HepG2 (cell line): ENCODE data around the gene PRRT1. TPM values are rescaled to one million over a fixed set of nuclear protein-coding genes. Genes with fewer than 3 reads are reported as not detected.

ENCODE experiments used
- CBX2 ChIP-seq, 2 experiments: fragments of 200-600 bp in 1 of 2; sonication (generic); formaldehyde crosslinking in 1 of 2; IDR thresholded peaks; 2 replicates each; pipeline versions ENCODE4 v1.7.0 to v1.8.1; 2018 to 2022; ENCODE audit warnings: low read depth in 2 of 2, low read length in 1 of 2, mild to moderate bottlenecking in 1 of 2, missing genetic modification reagents in 1 of 2
- EEA1 ChIP-seq: sonication (generic); formaldehyde crosslinking; IDR thresholded peaks from 2 replicates; pipeline ENCODE4 v1.5.1; 2020; ENCODE audit warnings: mild to moderate bottlenecking, missing genetic modification reagents, borderline replicate concordance
- GLI4 ChIP-seq: sonication (generic); formaldehyde crosslinking; IDR thresholded peaks from 2 replicates; pipeline ENCODE4 v1.5.1; 2020; ENCODE audit warnings: missing genetic modification reagents, mild to moderate bottlenecking, moderate library complexity, borderline replicate concordance
- KDM2A ChIP-seq: sonication (generic); formaldehyde crosslinking; IDR thresholded peaks from 2 replicates; pipeline ENCODE4 v1.4.0; 2020; ENCODE audit warnings: low read depth, missing genetic modification reagents, borderline replicate concordance
- MLLT10 ChIP-seq: sonication (generic); formaldehyde crosslinking; IDR thresholded peaks from 2 replicates; pipeline ENCODE4 v1.4.0; 2020; ENCODE audit warnings: missing genetic modification reagents
- MNT ChIP-seq: fragments of 450-650 bp; IDR thresholded peaks from 2 replicates; pipeline ENCODE4 v1.6.1; 2016
- PAX8 ChIP-seq: sonication (generic); formaldehyde crosslinking; IDR thresholded peaks from 2 replicates; pipeline ENCODE4 v1.8.0; 2022; ENCODE audit warnings: mild to moderate bottlenecking, missing genetic modification reagents, borderline replicate concordance
- PLSCR1 ChIP-seq: sonication (generic); formaldehyde crosslinking; IDR thresholded peaks from 2 replicates; pipeline ENCODE4 v1.5.0; 2020; ENCODE audit warnings: missing genetic modification reagents, mild to moderate bottlenecking, borderline replicate concordance
- PTBP1 ChIP-seq: fragments of 200-400 bp; formaldehyde crosslinking; IDR thresholded peaks from 2 replicates; pipeline ENCODE4 v1.6.1; 2018; ENCODE audit warnings: low read length, low read depth; ENCODE audit not compliant: poor library complexity, severe bottlenecking
- TOPORS ChIP-seq: sonication (generic); formaldehyde crosslinking; IDR thresholded peaks from 2 replicates; pipeline ENCODE4 v1.8.0; 2023; ENCODE audit warnings: mild to moderate bottlenecking, missing genetic modification reagents
- UBTF ChIP-seq: sonication (generic); formaldehyde crosslinking; IDR thresholded peaks from 2 replicates; pipeline ENCODE4 v1.4.0; 2020; ENCODE audit warnings: mild to moderate bottlenecking, missing genetic modification reagents
- ZKSCAN5 ChIP-seq: sonication (generic); formaldehyde crosslinking; IDR thresholded peaks from 2 replicates; pipeline ENCODE4 v1.5.1; 2020; ENCODE audit warnings: mild to moderate bottlenecking, missing genetic modification reagents
- ZMAT3 ChIP-seq: sonication (generic); formaldehyde crosslinking; conservative IDR thresholded peaks from 2 replicates; pipeline ENCODE4 v1.7.0; 2021; ENCODE audit warnings: missing genetic modification reagents
- ZNF101 ChIP-seq: sonication (generic); formaldehyde crosslinking; IDR thresholded peaks from 2 replicates; pipeline ENCODE4 v1.4.0; 2020; ENCODE audit warnings: mild to moderate bottlenecking, low read depth, missing genetic modification reagents, borderline replicate concordance
- ZNF124 ChIP-seq: sonication (generic); formaldehyde crosslinking; IDR thresholded peaks from 2 replicates; pipeline ENCODE4 v1.4.0; 2020; ENCODE audit warnings: missing genetic modification reagents
- ZNF577 ChIP-seq: sonication (generic); formaldehyde crosslinking; IDR thresholded peaks from 2 replicates; pipeline ENCODE4 v1.4.0; 2020; ENCODE audit warnings: mild to moderate bottlenecking, low read depth, missing genetic modification reagents, borderline replicate concordance
- ZNF773 ChIP-seq: sonication (generic); formaldehyde crosslinking; IDR thresholded peaks from 2 replicates; pipeline ENCODE4 v1.4.0; 2020; ENCODE audit warnings: missing genetic modification reagents, borderline replicate concordance
- polyA plus RNA-seq, 8 experiments: library from polyadenylated mRNA; depleted of rRNA in 3 of 8; stranded (reverse) in 7 of 8; unstranded in 1 of 8; fragments of >200 nt; fragmentation: Illumina TruSeq in 4 of 8; extraction: Trizol in 4 of 8; gene quantifications; 2 replicates each; pipeline versions ENCODE4 v1.2.1 to v1.2.3, GENCODE V29; 2011 to 2016; ENCODE audit warnings: low read depth in 4 of 8, missing spikeins in 1 of 8, mixed read lengths in 1 of 8; ENCODE audit not compliant: insufficient read depth in 1 of 8
- total RNA-seq, 5 experiments: library from RNA; depleted of rRNA; stranded (reverse); fragments of >200 nt; fragmentation: Illumina TruSeq; extraction: Trizol; gene quantifications; 2 replicates each; pipeline ENCODE4 v1.2.3, GENCODE V29; 2016; ENCODE audit warnings: low read depth in 1 of 5
- TF ChIP-seq, protein P1 (sequence below): sonication (generic); formaldehyde crosslinking; IDR thresholded peaks from 2 replicates; pipeline ENCODE4 v1.4.0; 2020; ENCODE audit warnings: mild to moderate bottlenecking, low read depth, missing genetic modification reagents
- TF ChIP-seq, protein P2 (sequence below): sonication (generic); formaldehyde crosslinking; IDR thresholded peaks from 2 replicates; pipeline ENCODE4 v1.4.0; 2020; ENCODE audit warnings: missing genetic modification reagents

Gene PRRT1
- total and polyA plus RNA-seq, 2 of the 13 experiments (the other 11 are each of a cell fraction or from before 2014, with no cell fraction given): 0.64 to 1.4 TPM

GRCh38 chr6:32153564-32154513, 2.1 kb upstream of the PRRT1 start, which contains the start of gene PPT2 (continued):
- TF ChIP-seq UBTF (no peak; the same call in 1 of the 2 replicates), ZNF577 (CRISPR knock-in tag) (no peak), CBX2 (IDR thresholded peaks at IDR 0.05; ENCODE audit: low read depth, low read length) (no peak), CBX2 (CRISPR knock-in tag; IDR thresholded peaks at IDR 0.05; ENCODE audit: low read depth) (no peak), GLI4 (CRISPR knock-in tag) (peak; percentile 84; the same call in 1 of the 2 replicates), PLSCR1 (CRISPR knock-in tag) (no peak), MLLT10 (CRISPR knock-in tag) (no peak), KDM2A (CRISPR knock-in tag) (peak; percentile 58; the same call in 1 of the 2 replicates), ZNF101 (CRISPR knock-in tag) (peak; percentile 71; the same call in 1 of the 2 replicates), PAX8 (CRISPR knock-in tag) (no peak), ZNF773 (CRISPR knock-in tag) (peak; percentile 76), ZKSCAN5 (CRISPR knock-in tag) (no peak), EEA1 (CRISPR knock-in tag) (no peak; the same call in 1 of the 2 replicates), ZNF124 (peak; percentile 22; the same call in 1 of the 2 replicates), MNT (peak; percentile 45; the same call in 1 of the 2 replicates), ZMAT3 (CRISPR knock-in tag) (peak; percentile 31; the same call in 1 of the 2 replicates), PTBP1 (no peak), TOPORS (CRISPR knock-in tag) (peak; percentile 71; the same call in 1 of the 2 replicates)
- TF ChIP-seq, protein P1, sequence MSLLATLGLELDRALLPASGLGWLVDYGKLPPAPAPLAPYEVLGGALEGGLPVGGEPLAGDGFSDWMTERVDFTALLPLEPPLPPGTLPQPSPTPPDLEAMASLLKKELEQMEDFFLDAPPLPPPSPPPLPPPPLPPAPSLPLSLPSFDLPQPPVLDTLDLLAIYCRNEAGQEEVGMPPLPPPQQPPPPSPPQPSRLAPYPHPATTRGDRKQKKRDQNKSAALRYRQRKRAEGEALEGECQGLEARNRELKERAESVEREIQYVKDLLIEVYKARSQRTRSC (CRISPR knock-in tag): no peak
- TF ChIP-seq, protein P2, sequence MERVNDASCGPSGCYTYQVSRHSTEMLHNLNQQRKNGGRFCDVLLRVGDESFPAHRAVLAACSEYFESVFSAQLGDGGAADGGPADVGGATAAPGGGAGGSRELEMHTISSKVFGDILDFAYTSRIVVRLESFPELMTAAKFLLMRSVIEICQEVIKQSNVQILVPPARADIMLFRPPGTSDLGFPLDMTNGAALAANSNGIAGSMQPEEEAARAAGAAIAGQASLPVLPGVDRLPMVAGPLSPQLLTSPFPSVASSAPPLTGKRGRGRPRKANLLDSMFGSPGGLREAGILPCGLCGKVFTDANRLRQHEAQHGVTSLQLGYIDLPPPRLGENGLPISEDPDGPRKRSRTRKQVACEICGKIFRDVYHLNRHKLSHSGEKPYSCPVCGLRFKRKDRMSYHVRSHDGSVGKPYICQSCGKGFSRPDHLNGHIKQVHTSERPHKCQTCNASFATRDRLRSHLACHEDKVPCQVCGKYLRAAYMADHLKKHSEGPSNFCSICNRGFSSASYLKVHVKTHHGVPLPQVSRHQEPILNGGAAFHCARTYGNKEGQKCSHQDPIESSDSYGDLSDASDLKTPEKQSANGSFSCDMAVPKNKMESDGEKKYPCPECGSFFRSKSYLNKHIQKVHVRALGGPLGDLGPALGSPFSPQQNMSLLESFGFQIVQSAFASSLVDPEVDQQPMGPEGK: peak; percentile 90
